HEK293T (cell line): Measurements from ENCODE around the gene NGFR.

ENCODE experiments used
- CTCF ChIA-PET: fragments of 350-600 bp; formaldehyde crosslinking; extraction: SDS; loops from one replicate; lab custom pipeline; 2021; ENCODE audit warnings: antibody characterized with exemption, inconsistent platforms; lab: Yijun Ruan, JAX
- POLR2A ChIA-PET: fragments of 350-600 bp; formaldehyde crosslinking; extraction: SDS; loops from one replicate; lab custom pipeline; 2020; ENCODE audit warnings: antibody characterized with exemption, inconsistent platforms; lab: Yijun Ruan, JAX
- DNase-seq: peaks from one replicate; pipeline ENCODE4 v3.0.0; 2012; ENCODE audit warnings: mixed read lengths; ENCODE audit errors: extremely low spot score
- ARNT ChIP-seq: fragments of 450-650 bp; IDR thresholded peaks from 2 replicates; pipeline ENCODE4 v1.6.1; 2017; ENCODE audit warnings: mild to moderate bottlenecking
- BHLHE40 ChIP-seq: fragments of 450-650 bp; IDR thresholded peaks from 2 replicates; pipeline ENCODE4 v1.6.1; 2016; ENCODE audit warnings: mild to moderate bottlenecking, moderate library complexity, borderline replicate concordance
- CTBP1 ChIP-seq: fragments of 450-650 bp; IDR thresholded peaks from 2 replicates; pipeline ENCODE4 v1.6.1; 2016; ENCODE audit warnings: borderline replicate concordance
- ELF4 ChIP-seq: fragments of 450-650 bp; IDR thresholded peaks from 2 replicates; pipeline ENCODE4 v1.6.1; 2017; ENCODE audit warnings: antibody characterized with exemption
- FOXA1 ChIP-seq: fragments of 450-650 bp; IDR thresholded peaks from 2 replicates; pipeline ENCODE4 v1.6.1; 2016; ENCODE audit warnings: mild to moderate bottlenecking
- FOXK2 ChIP-seq: fragments of 450-650 bp; IDR thresholded peaks from 2 replicates; pipeline ENCODE4 v1.6.1; 2016; ENCODE audit warnings: mild to moderate bottlenecking
- FOXM1 ChIP-seq: fragments of 450-650 bp; IDR thresholded peaks from 2 replicates; pipeline ENCODE4 v1.6.1; 2017; ENCODE audit warnings: mild to moderate bottlenecking, borderline replicate concordance
- HDGF ChIP-seq: fragments of 450-650 bp; IDR thresholded peaks from 2 replicates; pipeline ENCODE4 v1.6.1; 2017; ENCODE audit warnings: antibody characterized with exemption, borderline replicate concordance
- L3MBTL2 ChIP-seq: fragments of 450-650 bp; conservative IDR thresholded peaks from 2 replicates; pipeline ENCODE4 v1.6.1; 2016; ENCODE audit warnings: mild to moderate bottlenecking
- LEF1 ChIP-seq: fragments of 450-650 bp; IDR thresholded peaks from 2 replicates; pipeline ENCODE4 v1.6.1; 2017; ENCODE audit warnings: mild to moderate bottlenecking, borderline replicate concordance
- NFRKB ChIP-seq: fragments of 450-650 bp; IDR thresholded peaks from 2 replicates; pipeline ENCODE4 v1.6.1; 2016; ENCODE audit warnings: mild to moderate bottlenecking, moderate library complexity
- PKNOX1 ChIP-seq: fragments of 450-650 bp; IDR thresholded peaks from 2 replicates; pipeline ENCODE4 v1.6.1; 2016
- SP1 ChIP-seq: fragments of 450-650 bp; IDR thresholded peaks from 2 replicates; pipeline ENCODE4 v1.6.1; 2017
- SUZ12 ChIP-seq: fragments of 450-650 bp; IDR thresholded peaks from 2 replicates; pipeline ENCODE4 v1.6.1; 2016; ENCODE audit warnings: mild to moderate bottlenecking
- TARDBP ChIP-seq: fragments of 450-650 bp; IDR thresholded peaks from 2 replicates; pipeline ENCODE4 v1.6.1; 2016
- ZNF384 ChIP-seq: fragments of 450-650 bp; IDR thresholded peaks from 2 replicates; pipeline ENCODE4 v1.6.1; 2016

Gene NGFR

GRCh38 chr17:49546546-49547535, 51.7 kb downstream of the NGFR start:
- TF ChIP-seq SP1 (no peak), FOXK2 (no peak), LEF1 (no peak), FOXM1 (no peak), TARDBP (no peak)
- ChIA-PET CTCF (interaction anchor here (1.6 kb wide), 1 partner anchor 10 kb away, joined by 3 read pairs; no protein-coding TSS in a partner anchor), POLR2A (interaction anchor here (1.2 kb wide), 1 partner anchor 132 kb away, joined by 5 read pairs; the partner anchor contains the start of gene PHB1)
- no peak for DNase-seq

GRCh38 chr17:49547566-49547965, 52.5 kb downstream of the NGFR start:
- no peak for DNase-seq
- CTCF ChIA-PET: interaction anchor here (0.9 kb wide), 1 partner anchor 112 kb away, joined by 3 read pairs; no protein-coding TSS in a partner anchor
- POLR2A ChIA-PET: no interaction called here
- TF ChIP-seq PKNOX1: no peak
- no peak for TF ChIP-seq FOXA1
- no peak for TF ChIP-seq L3MBTL2
- no peak for TF ChIP-seq CTBP1

GRCh38 chr17:49548051-49548505, 53.0 kb downstream of the NGFR start:
- CTCF ChIA-PET: interaction anchor here (0.9 kb wide), 1 partner anchor 112 kb away, joined by 3 read pairs; no protein-coding TSS in a partner anchor
- no peak for DNase-seq
- TF ChIP-seq L3MBTL2: no peak
- no peak for TF ChIP-seq FOXA1
- TF ChIP-seq TARDBP: no peak
- no peak for TF ChIP-seq NFRKB
- TF ChIP-seq BHLHE40: no peak
- no peak for TF ChIP-seq CTBP1
- no peak for TF ChIP-seq ELF4
- TF ChIP-seq LEF1: no peak
- TF ChIP-seq PKNOX1: no peak
- TF ChIP-seq ARNT: no peak
- TF ChIP-seq FOXM1: no peak
- TF ChIP-seq ZNF384: no peak
- POLR2A ChIA-PET: no interaction called here

GRCh38 chr17:49548506-49549310, 53.6 kb downstream of the NGFR start:
- TF ChIP-seq NFRKB: no peak
- no peak for TF ChIP-seq L3MBTL2
- TF ChIP-seq ZNF384: no peak
- no peak for TF ChIP-seq ELF4
- TF ChIP-seq ARNT: no peak
- ChIA-PET CTCF (interaction anchor here (0.6 to 0.9 kb wide), 2 partner anchors 113 to 134 kb away, joined by 3 read pairs; partner anchors contain the start of gene PHB1), POLR2A (no interaction called here)
- DNase-seq: peak; percentile 56

- DNase-seq: no peak
- TF ChIP-seq FOXK2 (no peak), HDGF (no peak), FOXA1 (no peak), SP1 (no peak), LEF1 (no peak), SUZ12 (no peak), ZNF384 (no peak), L3MBTL2 (no peak), PKNOX1 (no peak)
- ChIA-PET CTCF (no interaction called here), POLR2A (no interaction called here)
These were observed 54.2 kb downstream of the NGFR start for GRCh38 chr17:49549311-49549605.
